GM12872 (cell line): ENCODE data around the gene NAXE.

Experiments used
- CTCF ChIP-seq: IDR thresholded peaks from 3 replicates; pipeline ENCODE4 v1.5.1; 2011; ENCODE audit warnings: low read depth, mild to moderate bottlenecking, low read length, moderate library complexity; ENCODE audit not compliant: insufficient read depth

Gene NAXE

GRCh38 chr1:156629823-156630449, 38.4 kb downstream of the NAXE start:
- TF ChIP-seq CTCF, result no peak

GRCh38 chr1:156632355-156632754, 40.8 kb downstream of the NAXE start:
- no peak for TF ChIP-seq CTCF

- TF ChIP-seq CTCF, result no peak
Observed at GRCh38 chr1:156638189-156638985, 46.8 kb downstream of the NAXE start.

- TF ChIP-seq CTCF, result no peak
Observed at GRCh38 chr1:156639601-156640101, 48.1 kb downstream of the NAXE start.

- TF ChIP-seq CTCF, result no peak
Observed at GRCh38 chr1:156640842-156641706, 49.5 kb downstream of the NAXE start.

- no peak for TF ChIP-seq CTCF
Observed at GRCh38 chr1:156641761-156642264, 50.2 kb downstream of the NAXE start, which contains the start of gene BCAN. BCAN (plus strand) TSS chr1:156642117; CDS start chr1:156646055, 3,938 bp downstream.
